Omental fat pad (tissue), 4 donors: Measurements from ENCODE around the gene PITHD1. TPM values are rescaled to one million over a fixed set of nuclear protein-coding genes. Genes with fewer than 3 reads are reported as not detected.
A peak's percentile ranks its signal among the peaks of the same experiment; 100 is the strongest.
"Not testable (repeated sequence)": the region's sequence is repeated elsewhere in the genome, so short reads cannot be mapped to it uniquely, and the experiment has no call there.

ENCODE experiments used
- ATAC-seq: fragments of 150-250 bp; one replicate; pipeline ENCODE4 v1.9.1; 2016; ENCODE audit warnings: mild to moderate bottlenecking, moderate library complexity; ENCODE audit not compliant: low FRiP score
- DNase-seq: peaks from one replicate; pipeline ENCODE4 v3.0.0-alpha.2; 2019; ENCODE audit warnings: low spot score
- total RNA-seq, 4 donors: library from RNA; depleted of rRNA; stranded (reverse); fragments of >200 nt; gene quantifications; one replicate each; pipeline ENCODE4 v1.1.0, GENCODE V29; 2016
- TF ChIP-seq, protein P1 (sequence below), 3 donors: fragments of 450-650 bp; IDR thresholded peaks; one replicate each; pipeline ENCODE4 v1.5.1; 2016 to 2017; ENCODE audit warnings: antibody characterized with exemption in 3 of 3, mild to moderate bottlenecking in 3 of 3, moderate library complexity in 2 of 3

Gene PITHD1
- total RNA-seq, 4 donors from 2014 or later, result 44.3 to 58.8 (median 51.7) TPM

DNA sequence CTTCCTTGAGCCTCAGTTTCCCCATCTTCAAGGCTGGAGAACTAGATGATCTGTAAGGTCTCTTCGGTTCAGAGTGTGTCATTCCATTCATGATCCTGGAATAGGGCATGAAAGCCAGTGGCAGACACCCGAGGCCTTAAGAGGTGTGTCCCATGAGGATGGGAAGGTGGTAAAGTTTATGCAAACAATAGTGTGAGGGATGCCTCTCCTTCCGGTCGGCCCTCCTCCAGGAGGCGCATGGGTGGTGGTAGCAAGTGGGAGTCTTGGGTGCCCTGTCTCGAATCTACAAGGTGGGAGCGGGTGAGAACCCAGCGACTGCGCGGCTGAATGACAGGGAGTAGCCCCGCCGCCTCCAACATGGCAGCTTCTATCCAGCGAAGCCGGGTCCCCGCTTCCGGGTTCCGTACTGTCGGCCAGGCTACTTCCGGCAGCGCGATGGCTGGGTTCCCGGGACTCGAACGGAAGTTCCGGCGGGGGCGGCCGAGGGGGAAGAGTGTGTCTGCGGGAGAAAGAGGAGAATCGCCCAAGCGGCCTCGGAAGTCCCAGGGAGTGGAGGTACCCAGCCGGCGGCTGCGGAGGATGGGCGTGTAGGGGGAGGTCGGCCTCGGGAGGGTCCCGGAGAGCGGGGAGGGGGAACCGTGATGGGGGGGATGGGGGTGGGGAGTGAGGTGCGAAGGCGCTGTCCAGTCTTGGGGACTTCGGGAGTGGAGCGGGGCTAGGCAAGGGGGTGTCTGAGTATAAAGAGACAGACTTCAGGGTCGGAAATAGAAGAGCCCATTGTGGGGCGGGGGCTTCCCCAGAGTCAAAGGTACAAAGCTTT lies 12.7 kb downstream of the PITHD1 start, which contains the start of gene LYPLA2:
TSS of gene LYPLA2 (plus strand) at position 450 of the 820 bp plus-strand sequence. CDS start 1,538 bp downstream, outside the sequence.
- TF ChIP-seq, protein P1, sequence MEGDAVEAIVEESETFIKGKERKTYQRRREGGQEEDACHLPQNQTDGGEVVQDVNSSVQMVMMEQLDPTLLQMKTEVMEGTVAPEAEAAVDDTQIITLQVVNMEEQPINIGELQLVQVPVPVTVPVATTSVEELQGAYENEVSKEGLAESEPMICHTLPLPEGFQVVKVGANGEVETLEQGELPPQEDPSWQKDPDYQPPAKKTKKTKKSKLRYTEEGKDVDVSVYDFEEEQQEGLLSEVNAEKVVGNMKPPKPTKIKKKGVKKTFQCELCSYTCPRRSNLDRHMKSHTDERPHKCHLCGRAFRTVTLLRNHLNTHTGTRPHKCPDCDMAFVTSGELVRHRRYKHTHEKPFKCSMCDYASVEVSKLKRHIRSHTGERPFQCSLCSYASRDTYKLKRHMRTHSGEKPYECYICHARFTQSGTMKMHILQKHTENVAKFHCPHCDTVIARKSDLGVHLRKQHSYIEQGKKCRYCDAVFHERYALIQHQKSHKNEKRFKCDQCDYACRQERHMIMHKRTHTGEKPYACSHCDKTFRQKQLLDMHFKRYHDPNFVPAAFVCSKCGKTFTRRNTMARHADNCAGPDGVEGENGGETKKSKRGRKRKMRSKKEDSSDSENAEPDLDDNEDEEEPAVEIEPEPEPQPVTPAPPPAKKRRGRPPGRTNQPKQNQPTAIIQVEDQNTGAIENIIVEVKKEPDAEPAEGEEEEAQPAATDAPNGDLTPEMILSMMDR (IDR thresholded peaks at IDR 0.05), result no peak
- ATAC-seq, result peak; percentile 87
- DNase-seq, result peak; percentile 79

DNA sequence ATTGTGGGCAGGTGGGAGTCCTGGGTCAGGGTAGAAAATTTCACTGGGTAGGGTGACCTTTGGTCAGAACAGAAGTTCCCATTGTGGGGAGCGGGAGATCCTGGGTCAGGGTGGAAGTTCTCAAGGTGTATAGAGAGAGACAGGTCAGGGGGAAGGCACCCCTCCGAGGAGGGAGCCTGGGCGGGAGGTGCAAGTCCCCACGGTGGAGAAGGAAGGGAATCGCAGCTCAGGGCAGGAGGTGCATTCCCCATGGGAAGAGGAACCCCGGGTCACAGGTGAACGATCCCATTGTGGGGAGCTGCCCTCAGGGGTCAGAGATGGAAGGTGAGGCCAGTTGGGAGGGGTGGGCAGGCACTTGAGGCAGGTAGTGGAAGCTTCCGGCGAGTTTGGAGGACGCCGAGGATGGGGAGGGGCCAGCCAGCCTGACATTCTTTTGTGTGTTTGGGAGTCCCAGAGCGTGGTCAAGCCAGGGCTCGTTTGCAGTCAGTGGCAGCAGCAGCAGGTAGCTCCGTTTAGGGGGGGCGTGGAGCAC lies 13.4 kb downstream of the PITHD1 start:
- TF ChIP-seq, protein P1 (IDR thresholded peaks at IDR 0.05), result no peak
- no peak for ATAC-seq
- DNase-seq, result no peak

DNA sequence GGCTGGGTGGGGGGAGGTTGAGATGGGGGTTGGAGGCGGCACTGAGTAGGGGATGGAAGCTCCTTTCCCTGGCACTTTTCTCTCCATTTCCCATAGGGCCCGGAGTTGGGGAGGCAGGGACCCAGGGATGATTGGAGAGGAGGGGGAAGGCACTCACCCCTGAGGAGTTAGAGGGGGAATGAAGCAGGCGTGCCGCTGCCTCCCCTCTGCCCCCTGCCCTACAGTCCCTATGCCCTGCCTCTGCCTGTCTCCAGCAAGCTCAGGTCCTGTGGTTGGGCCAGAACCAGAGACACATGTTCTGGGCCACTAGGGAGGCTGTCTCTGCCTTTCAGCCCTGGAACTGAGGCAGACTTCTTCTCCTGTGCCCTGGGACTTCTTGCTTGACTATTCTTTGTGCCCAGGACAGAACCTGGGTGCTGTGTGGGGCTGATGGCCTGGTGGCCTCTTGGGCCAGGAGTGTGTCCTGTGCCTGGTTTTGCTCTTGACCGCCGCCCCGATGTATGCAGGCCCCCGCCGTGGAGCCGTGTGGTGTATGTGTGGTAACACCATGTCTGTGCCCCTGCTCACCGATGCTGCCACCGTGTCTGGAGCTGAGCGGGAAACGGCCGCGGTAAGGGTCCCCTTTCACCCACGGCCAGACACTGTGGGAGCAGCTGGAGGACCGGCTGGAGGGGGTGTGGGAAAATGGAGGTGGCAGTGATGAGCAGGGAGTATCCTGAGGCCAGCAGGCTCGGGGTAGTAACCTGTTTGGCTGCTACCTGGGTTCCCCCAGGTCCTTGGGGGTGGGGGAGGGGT lies 14.1 kb downstream of the PITHD1 start:
- no peak for ATAC-seq
- no peak for DNase-seq
- TF ChIP-seq, protein P1 (IDR thresholded peaks at IDR 0.05), result no peak

DNA sequence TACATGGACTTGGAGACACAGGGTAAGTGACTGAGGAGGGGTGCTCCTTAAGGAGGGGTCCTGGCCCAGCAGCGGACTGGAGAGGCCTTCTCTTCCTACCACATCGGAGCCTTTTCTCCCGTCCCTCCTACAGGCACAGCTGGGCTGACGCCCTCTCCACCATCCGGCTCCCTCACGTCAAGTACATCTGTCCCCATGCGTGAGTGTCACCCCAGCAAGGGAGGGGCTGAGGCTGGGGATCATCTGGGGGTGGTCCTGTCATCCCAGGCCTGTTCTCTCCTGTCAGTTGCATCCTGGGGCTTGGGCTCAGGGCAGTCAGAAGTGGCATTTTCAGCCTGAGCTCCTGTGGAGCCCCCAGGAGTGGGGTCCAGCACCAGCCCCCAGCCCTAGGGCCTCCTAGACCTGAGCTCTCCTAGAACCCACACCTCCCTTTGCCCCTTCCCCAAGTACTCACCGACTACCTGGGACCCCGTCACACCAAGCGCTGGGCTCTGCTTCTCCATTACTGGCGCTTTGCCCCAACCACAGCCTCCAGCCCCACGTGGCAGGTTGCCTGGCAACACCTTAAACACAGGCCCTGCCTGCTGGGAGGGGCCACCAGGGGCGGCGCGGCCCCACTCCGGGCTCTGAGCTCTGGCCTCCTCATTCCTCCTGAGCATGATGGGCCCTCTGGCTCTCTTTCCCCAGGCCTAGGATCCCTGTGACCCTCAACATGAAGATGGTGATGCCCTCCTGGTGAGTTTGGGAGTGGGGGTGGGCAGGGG lies 15.0 kb downstream of the PITHD1 start:
- DNase-seq, result no peak
- TF ChIP-seq, protein P1 (IDR thresholded peaks at IDR 0.05), result no peak
- no peak for ATAC-seq

DNA sequence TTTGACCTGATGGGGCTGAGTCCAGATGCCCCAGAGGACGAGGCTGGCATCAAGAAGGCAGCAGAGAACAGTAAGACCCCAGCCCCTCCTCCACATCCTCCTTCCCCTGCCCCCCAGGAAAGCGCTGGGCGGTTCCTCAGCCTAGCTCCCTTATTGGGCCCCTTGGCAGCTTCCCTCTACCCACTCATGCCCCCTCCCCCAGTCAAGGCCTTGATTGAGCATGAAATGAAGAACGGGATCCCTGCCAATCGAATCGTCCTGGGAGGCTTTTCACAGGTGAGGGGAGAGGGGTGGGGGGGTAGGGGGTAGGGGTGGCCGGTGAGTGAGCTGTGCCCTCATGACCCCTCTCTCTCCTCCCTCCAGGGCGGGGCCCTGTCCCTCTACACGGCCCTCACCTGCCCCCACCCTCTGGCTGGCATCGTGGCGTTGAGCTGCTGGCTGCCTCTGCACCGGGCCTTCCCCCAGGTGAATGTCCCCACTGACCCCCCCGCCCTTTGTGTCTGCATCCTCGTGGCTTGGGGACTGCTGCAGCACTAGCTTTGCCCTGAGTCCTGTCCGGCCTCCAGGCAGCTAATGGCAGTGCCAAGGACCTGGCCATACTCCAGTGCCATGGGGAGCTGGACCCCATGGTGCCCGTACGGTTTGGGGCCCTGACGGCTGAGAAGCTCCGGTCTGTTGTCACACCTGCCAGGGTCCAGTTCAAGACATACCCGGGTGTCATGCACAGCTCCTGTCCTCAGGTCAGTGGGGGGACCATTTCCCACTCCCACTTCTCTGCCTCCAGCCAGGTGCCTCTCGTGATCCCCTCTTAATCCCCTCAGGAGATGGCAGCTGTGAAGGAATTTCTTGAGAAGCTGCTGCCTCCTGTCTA lies 15.9 kb downstream of the PITHD1 start:
- ATAC-seq, result no peak
- no peak for DNase-seq
- TF ChIP-seq, protein P1 (IDR thresholded peaks at IDR 0.05), result no peak

DNA sequence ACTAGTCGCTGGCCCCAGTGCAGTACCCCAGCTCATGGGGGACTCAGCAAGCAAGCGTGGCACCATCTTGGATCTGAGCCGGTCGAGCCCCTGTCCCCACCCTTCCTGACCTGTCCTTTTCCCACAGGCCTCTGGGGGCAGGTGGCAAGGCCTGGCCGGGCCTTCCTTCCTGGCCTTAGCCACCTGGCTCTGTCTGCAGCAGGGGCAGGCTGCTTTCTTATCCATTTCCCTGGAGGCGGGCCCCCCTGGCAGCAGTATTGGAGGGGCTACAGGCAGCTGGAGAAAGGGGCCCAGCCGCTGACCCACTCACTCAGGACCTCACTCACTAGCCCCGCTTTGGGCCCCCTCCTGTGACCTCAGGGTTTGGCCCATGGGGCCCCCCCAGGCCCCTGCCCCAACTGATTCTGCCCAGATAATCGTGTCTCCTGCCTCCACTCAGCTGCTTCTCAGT lies 16.5 kb downstream of the PITHD1 start:
- DNase-seq, ATAC-seq: not testable (repeated sequence)
